ENCODE results near the gene DGLUCY. TPM values are rescaled to one million over a fixed set of nuclear protein-coding genes. Genes with fewer than 3 reads are reported as not detected.
A peak's percentile ranks its signal among the peaks of the same experiment; 100 is the strongest.

DGLUCY gene
- total and polyA plus RNA-seq, 2 of the 8 experiments (the other 6 are each of a cell fraction or from before 2014, with no cell fraction given): 24.9 to 31.8 TPM

GRCh38 chr14:91252871-91253794 lies 139.3 kb downstream of the DGLUCY start:
- H3K9me3 ChIP-seq (ENCODE audit: insufficient read depth in 2 of 2, low read depth in 1 of 2, low read length in 1 of 2): no peaks in the 10 kb centered on the region
- H3K4me1 ChIP-seq (replicated peaks in 1 of 4; ENCODE audit: control insufficient read depth in 3 of 4, insufficient read depth in 4 of 4, low read length in 3 of 4): peaks cover 0 to 10% (median 8%) of the 10 kb centered on the region in 4 experiments; a peak in 6 of 7 replicates
- peak overlapping the region; percentile 39 for H3K56ac ChIP-seq (replicated peaks; ENCODE audit: insufficient read length, low read depth, low read length)
- ChIA-PET CTCF (ENCODE audit: partially characterized antibody) (interaction anchor here (0.9 to 3.7 kb wide), 13 partner anchors 8 to 136 kb away, joined by 3 to 22 read pairs (median 5); partner anchors contain the start of gene GPR68), POLR2A (ENCODE audit: partially characterized antibody) (interaction anchor here (1.1 to 3.7 kb wide), 3 partner anchors 11 to 29 kb away, joined by 3 to 15 read pairs (median 3); no protein-coding TSS in a partner anchor)
- peak overlapping the region; percentile 72; the same call in 1 of the 2 replicates for H2BK15ac ChIP-seq (ENCODE audit: low read length)
- H2BK5ac ChIP-seq (ENCODE audit: low read depth, low read length): no peak overlapping the region
- H4K91ac ChIP-seq (replicated peaks; ENCODE audit: insufficient read length, low read length): no peak overlapping the region
- H4K5ac ChIP-seq (ENCODE audit: insufficient read length, low read depth, low read length): no peak overlapping the region
- peak overlapping the region in 3 of 4 experiments; percentile 23 to 46 (median 25); a peak in 3 of 7 replicates for H3K9ac ChIP-seq (replicated peaks in 1 of 4; ENCODE audit: extremely low read depth in 1 of 4, low read depth in 3 of 4, low read length in 3 of 4)
- peak overlapping the region; percentile 71 for H3K18ac ChIP-seq (ENCODE audit: extremely low read depth, low read length)
- H2BK120ac ChIP-seq (replicated peaks; ENCODE audit: low read depth, low read length): no peak overlapping the region
- peak overlapping the region; percentile 88 for H2AFZ ChIP-seq (ENCODE audit: low read length)
- H3K79me1 ChIP-seq (ENCODE audit: low read depth, low read length): no peaks in the 10 kb centered on the region
- H3K4ac ChIP-seq (replicated peaks; ENCODE audit: insufficient read length, low read depth, low read length): no peak overlapping the region
- no peaks in the 10 kb centered on the region for H4K20me1 ChIP-seq (replicated peaks in 1 of 2; ENCODE audit: control insufficient read depth in 1 of 2, insufficient read depth in 2 of 2, low read length in 2 of 2)
- 3% methylated on average over 44 of the region's 95 CpGs; no CpG with 5 or more reads in 1 of the 2 experiments for WGBS, 2 experiments (ENCODE audit: extremely low coverage in 1 of 2, insufficient coverage in 1 of 2, insufficient read length in 1 of 2, insufficient replicate concordance in 2 of 2, low coverage in 1 of 2, low lambda C conversion rate in 2 of 2, missing lambda C conversion rate in 1 of 2)
- H2BK12ac ChIP-seq (ENCODE audit: low read depth, low read length): peak overlapping the region; percentile 90; the same call in 1 of the 2 replicates
- H3K27ac ChIP-seq (ENCODE audit: low read depth, low read length): no peak overlapping the region
- H3K79me2 ChIP-seq (ENCODE audit: control insufficient read depth in 1 of 2, insufficient read depth in 2 of 2, low read length in 2 of 2): no peaks in the 10 kb centered on the region
- H2AK5ac ChIP-seq (ENCODE audit: low read depth, low read length): no peak overlapping the region
- no peaks in the 10 kb centered on the region for H3K36me3 ChIP-seq (ENCODE audit: control insufficient read depth in 2 of 4, insufficient read depth in 4 of 4, low read length in 3 of 4)
- DNase-seq (ENCODE audit: low read depth in 1 of 2, low spot score in 2 of 2) (peak in 1 of 2 experiments; percentile 81), FAIRE-seq (no peak)
- peak overlapping the region; percentile 73 to 95 for H3K4me2 ChIP-seq (ENCODE audit: insufficient read depth in 1 of 2, low read depth in 2 of 2, low read length in 2 of 2)
- H4K8ac ChIP-seq (ENCODE audit: extremely low read depth, insufficient read depth, low read length): peak overlapping the region; percentile 77
- no peak overlapping the region for H2BK20ac ChIP-seq (ENCODE audit: low read length)
- peaks cover 15% of the 10 kb centered on the region for H3K23me2 ChIP-seq (ENCODE audit: low read depth, low read length)
- no peak overlapping the region for H3K23ac ChIP-seq (ENCODE audit: insufficient read length)
- no peak overlapping the region for H3K14ac ChIP-seq (ENCODE audit: insufficient read length)
- peak overlapping the region; percentile 60 to 81 (median 65) for H3K4me3 ChIP-seq (ENCODE audit: extremely low read depth in 1 of 4, insufficient read depth in 2 of 4, low read depth in 3 of 4, low read length in 4 of 4)
- peaks cover 0 to 16% (median 9%) of the 10 kb centered on the region in 4 experiments; a peak in 6 of 7 replicates for H3K27me3 ChIP-seq (replicated peaks in 1 of 4; ENCODE audit: control insufficient read depth in 3 of 4, extremely low read depth in 1 of 4, insufficient read depth in 3 of 4, low read length in 3 of 4)
- no peak for TF ChIP-seq SAP30 (IDR thresholded peaks at IDR 0.05; ENCODE audit: insufficient read depth, insufficient replicate concordance, low read length)
- peak; percentile 22; the same call in 1 of the 2 replicates for TF ChIP-seq TBP (IDR thresholded peaks at IDR 0.05; ENCODE audit: low read depth, low read length)
- TF ChIP-seq HDAC2 (IDR thresholded peaks at IDR 0.05; ENCODE audit: borderline replicate concordance in 1 of 2, low read depth in 2 of 2, low read length in 2 of 2): 0 out of 4 replicates have a peak, but pooled peaks of 1 of the 2 experiments have one; percentile 5
- TF ChIP-seq YY1 (IDR thresholded peaks at IDR 0.05; ENCODE audit: low read depth, low read length): 0 out of 2 replicates have a peak, but pooled peaks have one; percentile 26
- TF ChIP-seq MAX (IDR thresholded peaks at IDR 0.05): no peak
- peak; percentile 3; the same call in 1 of the 2 replicates for TF ChIP-seq BACH1 (IDR thresholded peaks at IDR 0.05; ENCODE audit: low read length)
- peak in 1 of 2 experiments; percentile 15; a peak in 1 of 4 replicates for TF ChIP-seq SIN3A (conservative IDR thresholded peaks at IDR 0.05 in 1 of 2, IDR thresholded peaks at IDR 0.05 in 1 of 2; ENCODE audit: low read depth in 1 of 2, low read length in 2 of 2)
- TF ChIP-seq MAFK (IDR thresholded peaks at IDR 0.05; ENCODE audit: low read depth, low read length): no peak
- no peak for TF ChIP-seq KDM1A (IDR thresholded peaks at IDR 0.05; ENCODE audit: borderline replicate concordance, low read length)
